Omental fat pad (tissue), 4 donors: ENCODE results near the gene UBE2O. TPM values are rescaled to one million over a fixed set of nuclear protein-coding genes. Genes with fewer than 3 reads are reported as not detected.

ENCODE experiments used
- ATAC-seq: fragments of 150-250 bp; one replicate; pipeline ENCODE4 v1.9.1; 2016; ENCODE audit warnings: mild to moderate bottlenecking, moderate library complexity; ENCODE audit not compliant: low FRiP score
- DNase-seq: peaks from one replicate; pipeline ENCODE4 v3.0.0-alpha.2; 2019; ENCODE audit warnings: low spot score
- CTCF ChIP-seq, 3 donors: fragments of 450-650 bp; IDR thresholded peaks; one replicate each; pipeline ENCODE4 v1.5.1; 2016 to 2017; ENCODE audit warnings: antibody characterized with exemption in 3 of 3, mild to moderate bottlenecking in 3 of 3, moderate library complexity in 2 of 3
- total RNA-seq, 4 donors: library from RNA; depleted of rRNA; stranded (reverse); fragments of >200 nt; gene quantifications; one replicate each; pipeline ENCODE4 v1.1.0, GENCODE V29; 2016

Gene UBE2O
- total RNA-seq, 4 donors from 2014 or later, result 12.5 to 27.5 (median 20.0) TPM

- no peak for ATAC-seq
- no peak for DNase-seq
- TF ChIP-seq CTCF (IDR thresholded peaks at IDR 0.05), result no peak
Measured at GRCh38 chr17:76356803-76357456, 96.0 kb downstream of the UBE2O start.

GRCh38 chr17:76354747-76355310 lies 98.1 kb downstream of the UBE2O start:
- DNase-seq (no peak), ATAC-seq (no peak)

GRCh38 chr17:76354317-76354729 lies 98.6 kb downstream of the UBE2O start:
- DNase-seq, result no peak
- no peak for TF ChIP-seq CTCF (IDR thresholded peaks at IDR 0.05)
- no peak for ATAC-seq

More at GRCh38 chr17:76354747-76355310, 98.1 kb downstream of the UBE2O start:
- TF ChIP-seq CTCF (IDR thresholded peaks at IDR 0.05), result no peak

GRCh38 chr17:76353599-76354316 lies 99.2 kb downstream of the UBE2O start, which contains the start of gene PRPSAP1:
PRPSAP1 (minus strand) TSS chr17:76353916; CDS start chr17:76353703, 213 bp downstream.
- no peak for TF ChIP-seq CTCF (IDR thresholded peaks at IDR 0.05)
- DNase-seq, result peak; percentile 42
- peak; percentile 96 for ATAC-seq

GRCh38 chr17:76353004-76353598 lies 99.9 kb downstream of the UBE2O start:
- DNase-seq, result peak; percentile 27

More at GRCh38 chr17:76353004-76353598, 99.9 kb downstream of the UBE2O start:
- TF ChIP-seq CTCF (IDR thresholded peaks at IDR 0.05), result no peak
- no peak for ATAC-seq
